Right cardiac atrium (tissue), 5 donors: ENCODE measurements around the gene EMC7. TPM values are rescaled to one million over a fixed set of nuclear protein-coding genes. Genes with fewer than 3 reads are reported as not detected.
"Not testable (repeated sequence)": the region's sequence is repeated elsewhere in the genome, so short reads cannot be mapped to it uniquely, and the experiment has no call there.

Source experiments
- ATAC-seq, 2 donors: fragments of 200-7000 bp; cut with Tn5 transposase; one replicate each; pipeline versions ENCODE4 v1.8.0 to v1.9.1; 2020; ENCODE audit warnings: moderate library complexity in 2 of 2, mild to moderate bottlenecking in 1 of 2
- DNase-seq, 3 donors: peaks; one replicate each; pipeline ENCODE4 v3.0.0-alpha.2; 2020
- H3K27ac ChIP-seq: one replicate; pipeline ENCODE4 v1.5.1; 2013; ENCODE audit warnings: mild to moderate bottlenecking, low read length, control low read depth, moderate library complexity
- H3K27me3 ChIP-seq: one replicate; pipeline ENCODE4 v1.6.1; 2013; ENCODE audit not compliant: control insufficient read depth, insufficient read depth
- H3K4me1 ChIP-seq: one replicate; pipeline ENCODE4 v1.6.1; 2013; ENCODE audit warnings: low read length; ENCODE audit not compliant: control insufficient read depth, insufficient read depth
- H3K4me3 ChIP-seq: one replicate; pipeline ENCODE4 v1.5.1; 2013; ENCODE audit warnings: low read length, control low read depth
- H3K9me3 ChIP-seq: one replicate; pipeline ENCODE4 v1.6.1; 2013; ENCODE audit warnings: low read length; ENCODE audit not compliant: control insufficient read depth
- WGBS: extraction: QIAGEN DNeasy Blood & Tissue Kit; methylation state at CpG from one replicate; pipeline ENCODE4 v1.1.7; 2013; 5-methylcytosine and 5-hydroxymethylcytosine counted together
- intact Hi-C, 4 donors: fragments of 100-400 bp; cut with DNase I; formaldehyde crosslinking; loops; one replicate each; pipeline versions ENCODE4 v1.11.0 to v1.14.0; 2022 to 2023
- polyA plus RNA-seq: library from polyadenylated mRNA; stranded (reverse); fragments of 200-250 nt; gene quantifications from one replicate; pipeline ENCODE4 v1.2.3, GENCODE V29; 2013
- total RNA-seq, 4 donors: library from RNA; stranded (reverse); fragmentation: NEBNext Ultra II Directional; extraction: Animal tissue kit (Norgen Biotek cat#: 25700); gene quantifications; one replicate each; pipeline ENCODE4 v1.2.1, GENCODE V29; 2021
- donor health status: healthy with polysubstance abuse.
- donor health status: DM: no; HTN: yes; CAD: no.
- donor health status: DM: no; HTN: no; CAD: no.
- donor health status: DM: no; HTN: yes; CAD: no; lungs with severe emphysema.
- donor health status: DM: yes; HTN: yes; CAD: no.

Gene EMC7
- total and polyA plus RNA-seq, 5 donors = 66.0 to 109 (median 79.6) TPM

DNA sequence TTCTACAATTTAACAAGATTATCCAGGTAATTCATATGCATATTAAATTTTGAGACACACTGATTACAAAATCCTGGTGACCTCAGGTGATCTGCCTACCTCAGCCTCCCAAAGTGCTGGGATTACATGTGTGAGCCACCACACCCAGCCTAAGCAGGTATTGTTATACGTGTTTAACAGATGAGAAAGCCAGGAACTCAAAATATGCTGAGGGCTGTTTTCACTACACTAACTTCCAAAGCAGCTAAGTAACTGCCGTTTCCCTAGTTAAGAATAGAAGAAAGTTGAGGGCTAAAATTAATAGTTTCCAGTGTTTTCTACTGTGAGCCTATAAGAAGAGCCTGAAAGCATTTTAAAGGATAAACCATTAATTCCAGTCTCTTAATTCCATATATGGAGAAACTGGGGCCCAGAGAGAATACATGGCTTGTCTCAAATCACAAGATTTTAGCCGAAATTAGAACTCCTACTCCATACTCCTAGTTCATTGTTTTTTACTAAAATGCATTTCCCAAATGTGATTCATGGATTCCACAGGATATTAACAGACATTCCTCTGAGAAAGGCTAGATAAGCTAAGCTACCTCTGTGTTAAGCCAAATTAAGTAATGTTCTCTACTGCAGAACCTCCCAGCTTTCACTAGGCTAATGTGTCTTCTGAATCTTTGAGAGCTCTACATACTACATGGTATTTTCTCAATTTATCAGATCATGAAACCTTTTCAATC lies 45.6 kb downstream of the EMC7 start:
- Histone ChIP-seq H3K4me3 (no peak overlapping the region), H3K27ac (no peak overlapping the region), H3K9me3 (no peaks in the 10 kb centered on the region), H3K27me3 (no peaks in the 10 kb centered on the region), H3K4me1 (no peaks in the 10 kb centered on the region)
- WGBS = 45% methylated on average over 3 of the region's 3 CpGs
- intact Hi-C loops = no loop called here
- ATAC-seq (peak; percentile 61 to 94), DNase-seq (no peak)

DNA sequence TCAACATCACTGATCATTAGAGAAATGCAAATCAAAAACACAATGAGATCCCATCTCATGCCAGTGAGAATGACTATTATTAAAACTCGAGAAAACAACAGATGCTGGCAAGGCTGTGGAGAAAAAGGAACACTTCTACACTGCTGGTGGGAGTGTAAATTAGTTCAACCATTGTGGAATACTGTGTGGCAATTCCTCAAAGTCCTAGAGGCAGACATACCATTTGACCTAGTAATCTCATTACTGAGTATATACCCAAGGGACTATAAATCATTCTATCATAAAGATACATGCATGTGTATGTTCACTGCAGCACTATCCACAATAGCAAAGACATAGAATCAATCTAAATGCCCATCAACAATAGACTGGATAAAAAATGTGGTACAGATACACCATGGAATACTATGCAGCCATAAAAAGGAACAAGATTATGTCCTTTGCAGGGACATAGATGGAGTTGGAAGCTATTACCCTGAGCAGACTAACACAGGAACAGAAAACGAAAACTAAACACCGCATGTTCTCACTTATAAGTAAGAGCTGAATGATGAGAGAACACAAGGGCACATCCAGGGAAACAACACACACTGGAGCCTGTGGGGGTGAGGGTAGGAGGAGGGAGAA lies 47.5 kb downstream of the EMC7 start:
- Histone ChIP-seq H3K27me3 (no peaks in the 10 kb centered on the region), H3K9me3 (no peaks in the 10 kb centered on the region), H3K4me1 (no peaks in the 10 kb centered on the region), H3K27ac (no peak overlapping the region), H3K4me3 (no peak overlapping the region)
- ATAC-seq (no peak), DNase-seq (no peak)
- intact Hi-C loops = no loop called here
- 92% methylated on average over 3 of the region's 3 CpGs for WGBS

DNA sequence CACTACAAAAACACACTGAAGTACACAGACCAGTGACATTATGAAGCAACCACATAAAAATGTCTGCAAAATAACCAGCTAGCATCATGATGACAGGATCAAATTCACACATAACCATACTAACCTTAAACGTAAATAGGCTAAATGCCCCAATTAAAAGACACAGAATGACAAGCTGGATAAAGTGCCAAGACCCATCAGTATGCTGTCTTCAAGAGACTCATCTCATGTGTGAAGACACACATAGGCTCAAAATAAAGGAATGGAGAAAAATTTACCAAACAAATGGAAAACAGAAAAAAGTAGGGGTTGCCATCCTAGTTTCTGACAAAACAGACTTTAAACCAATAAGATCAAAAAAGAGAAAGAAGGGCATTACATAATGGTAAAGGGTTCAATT lies 51.3 kb downstream of the EMC7 start:
- H3K27me3 ChIP-seq, H3K4me1 ChIP-seq, H3K4me3 ChIP-seq, H3K9me3 ChIP-seq, intact Hi-C loops, ATAC-seq, H3K27ac ChIP-seq, DNase-seq: not testable (repeated sequence)
- 93% methylated on average over 1 of the region's 1 CpG for WGBS

DNA sequence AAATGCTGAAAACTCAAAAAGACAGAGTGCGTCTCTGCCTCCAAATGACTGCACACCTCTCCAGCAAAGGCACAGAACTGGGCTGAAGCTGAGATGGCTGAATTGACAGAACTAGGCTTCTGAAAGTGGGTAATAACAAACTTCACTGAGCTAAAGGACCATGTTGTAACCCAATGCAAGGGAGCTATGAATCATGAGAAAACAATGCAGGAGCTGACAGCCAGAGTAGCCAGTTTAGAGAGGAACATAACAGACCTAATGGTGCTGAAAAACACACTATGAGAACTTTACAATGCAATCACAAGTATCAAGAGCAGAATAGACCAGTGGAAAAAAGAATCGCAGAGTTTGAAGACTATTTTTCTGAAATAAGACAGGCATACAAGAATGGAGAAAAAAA lies 52.5 kb downstream of the EMC7 start:
- no peak overlapping the region for H3K4me3 ChIP-seq
- no peak for DNase-seq
- H3K27me3 ChIP-seq = no peaks in the 10 kb centered on the region
- intact Hi-C loops = no loop called here
- H3K4me1 ChIP-seq = no peaks in the 10 kb centered on the region
- no peaks in the 10 kb centered on the region for H3K9me3 ChIP-seq
- H3K27ac ChIP-seq = no peak overlapping the region
- 97% methylated on average over 2 of the region's 2 CpGs for WGBS
- ATAC-seq = no peak

DNA sequence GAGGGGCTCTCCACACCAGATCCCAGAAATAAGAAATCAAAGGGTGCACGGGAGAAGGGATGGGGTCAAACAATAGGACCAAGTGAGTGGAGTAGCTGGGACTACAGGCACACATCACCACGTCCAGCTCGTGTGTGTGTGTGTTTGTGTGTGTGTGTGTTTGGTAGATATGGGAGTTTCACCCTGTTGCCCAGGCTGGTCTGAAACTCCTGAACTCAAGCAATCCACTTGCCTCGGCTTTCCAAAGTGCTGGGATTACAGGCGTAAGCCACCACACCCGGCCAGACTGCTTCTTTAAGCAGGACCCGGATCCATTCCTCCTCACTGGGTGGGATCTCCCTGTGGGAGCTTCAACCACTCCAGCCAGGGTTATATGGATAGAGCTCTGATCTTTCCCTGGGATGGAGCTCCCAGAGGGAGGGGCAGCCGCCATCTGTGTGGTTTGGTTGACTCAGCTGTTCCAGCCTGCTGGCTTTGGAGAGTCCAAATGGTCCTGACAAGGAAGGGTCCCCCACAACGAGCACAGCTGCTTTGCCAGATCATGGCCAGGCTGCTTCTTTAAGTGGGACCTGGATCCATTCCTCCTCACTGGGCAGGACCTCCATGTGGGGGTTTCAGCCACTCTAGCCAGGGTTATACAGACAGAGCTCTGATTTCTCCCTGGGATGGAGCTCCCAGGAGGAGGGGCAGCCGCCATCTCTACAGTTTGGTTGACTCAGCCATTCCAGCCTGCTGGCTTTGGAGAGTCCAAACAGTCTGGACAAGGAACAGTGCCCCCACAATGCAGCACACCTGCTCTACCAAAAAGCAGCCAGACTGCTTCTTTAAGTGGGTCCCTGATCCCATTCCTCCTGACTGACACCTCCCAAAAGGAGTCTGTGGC lies 53.5 kb downstream of the EMC7 start:
- Histone ChIP-seq H3K27ac (no peak overlapping the region), H3K27me3 (no peaks in the 10 kb centered on the region), H3K4me3 (no peak overlapping the region), H3K4me1 (no peaks in the 10 kb centered on the region), H3K9me3 (no peaks in the 10 kb centered on the region)
- WGBS = 69% methylated on average over 10 of the region's 10 CpGs
- intact Hi-C loops = no loop called here
- DNase-seq = no peak
- ATAC-seq = peak in 1 of 2 donors; percentile 26

DNA sequence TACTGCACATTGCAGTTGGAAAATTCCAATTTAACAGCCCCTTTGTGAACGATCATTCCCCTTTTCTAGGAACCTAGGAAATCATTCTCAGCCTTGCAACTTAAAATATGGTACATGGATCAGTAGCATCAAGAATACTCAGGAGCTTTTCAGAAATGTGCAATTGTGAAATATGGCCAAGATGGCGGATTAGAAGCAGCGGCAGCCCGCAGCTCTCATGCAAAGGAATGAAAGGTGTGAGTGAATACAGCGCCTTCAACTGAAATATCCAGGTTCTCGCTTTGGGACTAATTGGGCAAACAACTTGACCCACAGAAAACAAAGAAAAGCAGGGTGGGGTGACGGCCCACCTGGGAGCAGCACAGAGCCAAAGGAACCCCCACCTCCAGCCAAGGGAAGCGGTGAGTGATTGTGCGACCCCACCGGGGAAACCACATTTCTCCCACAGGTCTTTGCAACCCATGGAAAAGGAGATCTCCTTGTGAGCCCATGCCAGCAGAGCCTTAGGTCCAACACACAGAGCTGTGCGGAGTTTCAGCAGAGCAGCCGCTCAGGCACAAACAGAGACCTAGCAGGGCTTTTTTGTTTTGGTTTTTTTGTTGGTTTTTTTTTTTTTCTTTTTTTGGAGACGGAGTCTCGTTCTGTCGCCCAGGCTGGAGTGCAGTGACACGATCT lies 55.1 kb downstream of the EMC7 start:
- Histone ChIP-seq H3K27ac (no peak overlapping the region), H3K9me3 (no peaks in the 10 kb centered on the region), H3K4me1 (no peaks in the 10 kb centered on the region), H3K27me3 (no peaks in the 10 kb centered on the region), H3K4me3 (no peak overlapping the region)
- intact Hi-C loops = no loop called here
- no peak for DNase-seq
- WGBS = 89% methylated on average over 16 of the region's 16 CpGs
- ATAC-seq = no peak

DNA sequence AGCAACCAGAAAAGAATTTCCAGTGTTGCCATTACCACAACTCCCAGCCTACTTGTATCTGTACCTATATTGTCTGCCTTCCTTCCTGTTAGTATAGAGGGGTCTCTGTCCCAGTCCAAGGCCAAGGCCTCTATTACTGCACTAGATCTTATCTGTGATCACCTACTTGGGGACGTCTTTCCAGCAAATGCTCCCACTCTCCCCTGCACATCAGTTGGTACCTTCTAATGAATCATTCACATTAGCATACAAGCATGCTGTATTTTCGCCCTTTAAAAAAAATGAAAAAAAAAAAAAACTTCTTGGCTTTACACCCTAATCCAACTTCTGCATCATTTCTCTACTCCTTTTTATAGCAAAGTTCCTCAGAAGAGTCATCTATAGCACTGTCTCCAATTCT lies 57.8 kb downstream of the EMC7 start:
- 77% methylated on average over 2 of the region's 2 CpGs for WGBS
- Histone ChIP-seq H3K4me3 (no peak overlapping the region), H3K9me3 (no peaks in the 10 kb centered on the region), H3K4me1 (peaks cover 2% of the 10 kb centered on the region), H3K27ac (no peak overlapping the region), H3K27me3 (no peaks in the 10 kb centered on the region)
- DNase-seq (no peak), ATAC-seq (no peak)
- intact Hi-C loops = no loop called here

DNA sequence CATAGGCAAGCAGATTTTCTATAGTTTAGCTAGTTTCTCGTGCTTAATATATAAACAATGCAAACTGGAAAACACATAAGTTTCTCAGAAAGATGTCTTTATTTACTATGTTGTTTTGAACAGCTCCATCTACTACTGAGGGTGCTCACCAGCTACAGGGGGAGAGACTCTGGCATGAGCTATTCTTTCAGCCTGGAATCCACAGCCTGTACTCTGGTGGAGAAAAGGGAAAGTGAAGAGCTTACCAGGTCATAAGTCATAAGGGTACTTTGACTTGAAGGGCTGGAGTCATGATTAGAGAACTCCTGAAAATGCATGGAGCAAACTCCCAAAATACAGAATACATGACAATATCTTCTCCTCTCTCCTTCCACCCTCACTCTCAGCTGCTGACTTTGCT lies 58.3 kb downstream of the EMC7 start:
- intact Hi-C loops = no loop called here
- ATAC-seq = no peak
- no peaks in the 10 kb centered on the region for H3K9me3 ChIP-seq
- H3K4me3 ChIP-seq = no peak overlapping the region
- WGBS = 81% methylated on average over 1 of the region's 1 CpG
- no peak overlapping the region for H3K27ac ChIP-seq
- no peaks in the 10 kb centered on the region for H3K27me3 ChIP-seq
- H3K4me1 ChIP-seq = peaks cover 2% of the 10 kb centered on the region
- no peak for DNase-seq

DNA sequence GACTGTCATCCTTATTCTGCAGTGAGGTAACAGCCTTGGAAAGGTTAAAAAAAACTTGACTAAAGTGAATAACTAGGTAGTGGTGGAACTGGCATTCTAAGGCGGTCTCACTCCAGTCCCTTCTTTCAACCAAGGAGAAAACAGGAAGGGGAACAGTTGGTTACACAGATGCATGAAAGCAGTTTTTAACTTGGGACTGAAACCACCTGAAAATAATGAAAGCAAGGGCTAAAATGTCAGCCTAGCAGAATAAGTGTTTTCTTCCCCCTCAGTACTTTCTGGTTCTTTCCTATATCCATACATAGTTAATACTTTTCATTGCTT lies 61.9 kb downstream of the EMC7 start:
- Histone ChIP-seq H3K9me3 (no peaks in the 10 kb centered on the region), H3K4me3 (peak overlapping the region; percentile 91), H3K27me3 (no peaks in the 10 kb centered on the region), H3K4me1 (peaks cover 2% of the 10 kb centered on the region), H3K27ac (no peak overlapping the region)
- ATAC-seq (no peak), DNase-seq (no peak)
- WGBS = 57% methylated on average over 1 of the region's 1 CpG
- intact Hi-C loops = no loop called here

DNA sequence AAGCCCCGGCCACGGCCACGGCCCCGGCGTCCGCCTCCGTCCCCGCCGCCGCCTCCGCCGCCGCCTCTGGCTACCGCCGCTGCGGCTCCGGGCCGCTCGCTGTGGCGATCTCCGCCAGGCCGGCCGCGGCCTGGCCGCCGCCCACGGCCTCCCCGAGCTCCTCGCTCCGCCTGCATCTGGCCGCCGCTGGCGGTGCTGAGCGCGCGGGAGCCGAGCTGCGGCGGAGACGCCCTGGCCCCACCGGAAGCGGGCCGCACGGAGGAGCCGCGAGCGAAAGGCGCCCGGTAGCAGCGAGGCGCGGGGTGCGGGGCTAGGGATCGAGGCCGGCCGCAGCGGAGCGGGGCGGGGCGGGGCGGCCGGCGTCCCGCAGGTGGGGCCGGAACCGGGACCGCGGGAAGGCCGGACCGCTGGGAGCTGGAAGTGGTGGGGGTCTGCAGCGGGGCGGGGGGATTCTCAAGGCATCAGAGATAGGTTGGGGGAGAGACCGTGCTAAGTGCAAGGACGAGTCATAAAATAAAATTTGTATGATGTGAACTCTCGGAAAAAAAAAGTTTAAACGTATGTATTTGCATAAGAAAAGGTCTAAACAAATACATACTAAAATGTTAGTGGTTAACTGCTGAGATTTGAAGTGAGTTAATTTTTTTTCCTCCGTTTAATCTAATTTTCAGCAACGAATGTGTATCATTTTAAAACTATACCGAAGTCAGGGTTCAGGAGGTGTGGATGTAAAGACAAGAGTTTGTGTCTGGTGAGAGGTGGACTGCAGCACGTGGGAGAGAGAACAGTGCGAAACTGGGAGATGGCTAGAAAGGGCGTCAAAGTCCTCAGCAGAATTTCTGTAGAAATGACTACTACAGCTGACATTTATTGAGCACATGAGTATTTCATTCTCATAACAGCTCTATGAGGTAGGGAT lies 62.5 kb downstream of the EMC7 start, which contains the start of gene AVEN:
AVEN (minus strand) TSS at position 334 of the 919 bp plus-strand sequence; CDS start at position 176, 158 bp downstream.
- Histone ChIP-seq H3K4me3 (peak within 1 kb of the TSS; percentile 91), H3K4me1 (peaks cover 2% of the 10 kb centered on the region), H3K27me3 (no peaks in the 10 kb centered on the region), H3K27ac (peak within 1 kb of the TSS; percentile 93), H3K9me3 (no peaks in the 10 kb centered on the region)
- intact Hi-C loops = no loop called here
- peak; percentile 75 to 78 for ATAC-seq
- WGBS = under 1% methylated on average over 82 of the region's 82 CpGs
- DNase-seq = peak; percentile 63 to 84 (median 79)
